Prostate gland (tissue), 2 donors: ENCODE results near the gene SMYD3. TPM values are rescaled to one million over a fixed set of nuclear protein-coding genes. Genes with fewer than 3 reads are reported as not detected.

Experiments used
- DNase-seq: peaks from one replicate; pipeline ENCODE4 v3.0.0-alpha.2; 2019; ENCODE audit warnings: low spot score
- H3K27ac ChIP-seq, 2 donors: fragments of 200-600 bp; sonication (generic); 2 replicates each; pipeline ENCODE4 v1.5.1; 2017 to 2019
- H3K27me3 ChIP-seq: fragments of 200-600 bp; sonication (generic); replicated peaks from 2 replicates; pipeline ENCODE4 v1.5.1; 2019; ENCODE audit not compliant: insufficient read depth
- H3K36me3 ChIP-seq, 2 donors: fragments of 200-600 bp; sonication (generic); 1 replicate in 1 of 2; 2 replicates in 1 of 2; pipeline versions ENCODE4 v1.5.1 to v1.8.1; 2017 to 2019
- H3K4me1 ChIP-seq: fragments of 200-600 bp; sonication (generic); replicated peaks from 2 replicates; pipeline ENCODE4 v1.5.1; 2019
- H3K4me3 ChIP-seq, 2 donors: fragments of 200-600 bp; sonication (generic); 2 replicates each; pipeline ENCODE4 v1.5.1; 2017 to 2019
- H3K9me3 ChIP-seq: fragments of 200-600 bp; sonication (generic); 2 replicates; pipeline ENCODE4 v1.5.1; 2017
- POLR2A ChIP-seq: fragments of 450-650 bp; IDR thresholded peaks from one replicate; pipeline ENCODE4 v1.6.1; 2016; ENCODE audit warnings: antibody characterized with exemption, mild to moderate bottlenecking
- POLR2AphosphoS5 ChIP-seq: sonication (generic); formaldehyde crosslinking; IDR thresholded peaks from one replicate; pipeline ENCODE4 v1.6.1; 2017; ENCODE audit warnings: antibody characterized with exemption
- WGBS: methylation state at CpG from one replicate; pipeline ENCODE4 v1.1.5; 2018; 5-methylcytosine and 5-hydroxymethylcytosine counted together
- intact Hi-C: fragments of 100-400 bp; cut with DNase I; formaldehyde crosslinking; loops from one replicate; pipeline ENCODE4 v1.14.2; 2022
- total RNA-seq, 2 donors: library from RNA; depleted of rRNA; stranded (reverse); fragments of >200 nt; gene quantifications; one replicate each; pipeline ENCODE4 v1.1.0, GENCODE V29; 2016
- TF ChIP-seq, protein P1 (sequence below), 4 experiments: fragments of 200-600 bp in 2 of 4; fragments of 450-650 bp in 2 of 4; sonication (generic) in 2 of 4; IDR thresholded peaks; 1 replicate in 3 of 4; 2 replicates in 1 of 4; pipeline ENCODE4 v1.5.1; 2016 to 2019; ENCODE audit warnings: antibody characterized with exemption in 4 of 4, mild to moderate bottlenecking in 2 of 4, moderate library complexity in 2 of 4

The SMYD3 gene
- total RNA-seq, 2 donors from 2014 or later, result 19.8 to 23.9 TPM

GRCh38 chr1:246040200-246040890, 466.7 kb downstream of the SMYD3 start:
- no peaks in the 10 kb centered on the region for H3K4me1 ChIP-seq
- intact Hi-C loops, result no loop called here
- no peak for DNase-seq
- no peaks in the 10 kb centered on the region for H3K27me3 ChIP-seq
- TF ChIP-seq POLR2A (no peak), POLR2AphosphoS5 (no peak)
- TF ChIP-seq, protein P1, sequence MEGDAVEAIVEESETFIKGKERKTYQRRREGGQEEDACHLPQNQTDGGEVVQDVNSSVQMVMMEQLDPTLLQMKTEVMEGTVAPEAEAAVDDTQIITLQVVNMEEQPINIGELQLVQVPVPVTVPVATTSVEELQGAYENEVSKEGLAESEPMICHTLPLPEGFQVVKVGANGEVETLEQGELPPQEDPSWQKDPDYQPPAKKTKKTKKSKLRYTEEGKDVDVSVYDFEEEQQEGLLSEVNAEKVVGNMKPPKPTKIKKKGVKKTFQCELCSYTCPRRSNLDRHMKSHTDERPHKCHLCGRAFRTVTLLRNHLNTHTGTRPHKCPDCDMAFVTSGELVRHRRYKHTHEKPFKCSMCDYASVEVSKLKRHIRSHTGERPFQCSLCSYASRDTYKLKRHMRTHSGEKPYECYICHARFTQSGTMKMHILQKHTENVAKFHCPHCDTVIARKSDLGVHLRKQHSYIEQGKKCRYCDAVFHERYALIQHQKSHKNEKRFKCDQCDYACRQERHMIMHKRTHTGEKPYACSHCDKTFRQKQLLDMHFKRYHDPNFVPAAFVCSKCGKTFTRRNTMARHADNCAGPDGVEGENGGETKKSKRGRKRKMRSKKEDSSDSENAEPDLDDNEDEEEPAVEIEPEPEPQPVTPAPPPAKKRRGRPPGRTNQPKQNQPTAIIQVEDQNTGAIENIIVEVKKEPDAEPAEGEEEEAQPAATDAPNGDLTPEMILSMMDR (IDR thresholded peaks at IDR 0.05), result no peak
- H3K36me3 ChIP-seq, result no peaks in the 10 kb centered on the region
- no peaks in the 10 kb centered on the region for H3K9me3 ChIP-seq
- no peak overlapping the region for H3K4me3 ChIP-seq
- WGBS, result 90% methylated on average over 15 of the region's 15 CpGs
- no peak overlapping the region for H3K27ac ChIP-seq

DNA sequence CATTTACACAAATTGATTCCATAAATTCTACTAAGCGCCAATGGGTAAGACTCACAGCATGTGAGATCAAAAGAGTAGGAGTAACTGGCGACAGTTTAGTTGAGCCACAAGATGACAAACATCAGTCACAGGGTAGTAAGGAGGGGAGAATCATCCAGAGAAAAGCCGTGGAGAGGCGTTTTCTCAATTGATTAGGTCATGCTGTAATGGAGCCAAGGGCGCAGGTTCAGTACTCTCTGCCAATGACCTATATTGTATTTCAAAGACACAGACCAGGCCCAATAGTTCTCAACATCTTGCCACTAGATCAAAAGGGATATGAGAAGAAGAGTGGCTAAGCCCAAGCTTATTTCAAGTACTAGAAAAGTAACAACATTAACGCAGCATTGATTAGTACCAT, 467.5 kb downstream of the SMYD3 start:
- no peaks in the 10 kb centered on the region for H3K36me3 ChIP-seq
- no peaks in the 10 kb centered on the region for H3K4me1 ChIP-seq
- no peaks in the 10 kb centered on the region for H3K27me3 ChIP-seq
- no peak overlapping the region for H3K4me3 ChIP-seq
- DNase-seq, result no peak
- no peaks in the 10 kb centered on the region for H3K9me3 ChIP-seq
- TF ChIP-seq POLR2AphosphoS5, result no peak
- intact Hi-C loops, result no loop called here
- WGBS, result 90% methylated on average over 6 of the region's 6 CpGs
- H3K27ac ChIP-seq, result no peak overlapping the region

DNA sequence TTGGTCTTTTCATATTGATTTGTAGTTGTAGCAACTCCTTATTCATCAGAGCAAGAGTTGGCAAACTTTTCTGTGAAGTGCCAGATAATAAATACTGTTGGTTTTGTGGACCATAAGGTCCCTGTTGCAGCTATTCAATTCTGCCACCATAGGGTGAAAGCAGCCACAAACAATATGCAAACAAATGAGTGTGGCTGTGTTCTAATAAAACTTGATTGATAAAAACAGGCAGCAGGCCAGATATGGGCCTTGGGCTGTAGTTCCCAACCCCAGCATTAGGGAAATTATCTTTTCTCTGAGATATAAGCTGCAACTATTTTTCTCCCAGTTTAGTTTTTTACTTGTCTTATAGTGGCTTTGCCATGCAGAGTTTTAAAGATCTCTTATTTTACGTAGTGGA, 469.2 kb downstream of the SMYD3 start:
- 88% methylated on average over 1 of the region's 1 CpG for WGBS
- no peaks in the 10 kb centered on the region for H3K36me3 ChIP-seq

GRCh38 chr1:246036175-246036574, 470.9 kb downstream of the SMYD3 start:
- H3K4me3 ChIP-seq, result no peak overlapping the region
- no peaks in the 10 kb centered on the region for H3K4me1 ChIP-seq
- H3K36me3 ChIP-seq, result no peaks in the 10 kb centered on the region
- H3K9me3 ChIP-seq, result no peaks in the 10 kb centered on the region
- H3K27ac ChIP-seq, result no peak overlapping the region
- DNase-seq, result no peak
- 89% methylated on average over 1 of the region's 1 CpG for WGBS
- intact Hi-C loops, result no loop called here
- TF ChIP-seq POLR2AphosphoS5, result no peak
- TF ChIP-seq, protein P1 (IDR thresholded peaks at IDR 0.05), result no peak
- TF ChIP-seq POLR2A, result no peak
- no peaks in the 10 kb centered on the region for H3K27me3 ChIP-seq

More for the DNA sequence above, 469.2 kb downstream of the SMYD3 start:
- TF ChIP-seq POLR2A (no peak), POLR2AphosphoS5 (no peak)
- TF ChIP-seq, protein P1 (IDR thresholded peaks at IDR 0.05), result no peak
- no peaks in the 10 kb centered on the region for H3K9me3 ChIP-seq
- H3K27me3 ChIP-seq, result no peaks in the 10 kb centered on the region
- H3K4me3 ChIP-seq, result no peak overlapping the region
- H3K4me1 ChIP-seq, result no peaks in the 10 kb centered on the region
- H3K27ac ChIP-seq, result no peak overlapping the region
- intact Hi-C loops, result no loop called here
- DNase-seq, result no peak

DNA sequence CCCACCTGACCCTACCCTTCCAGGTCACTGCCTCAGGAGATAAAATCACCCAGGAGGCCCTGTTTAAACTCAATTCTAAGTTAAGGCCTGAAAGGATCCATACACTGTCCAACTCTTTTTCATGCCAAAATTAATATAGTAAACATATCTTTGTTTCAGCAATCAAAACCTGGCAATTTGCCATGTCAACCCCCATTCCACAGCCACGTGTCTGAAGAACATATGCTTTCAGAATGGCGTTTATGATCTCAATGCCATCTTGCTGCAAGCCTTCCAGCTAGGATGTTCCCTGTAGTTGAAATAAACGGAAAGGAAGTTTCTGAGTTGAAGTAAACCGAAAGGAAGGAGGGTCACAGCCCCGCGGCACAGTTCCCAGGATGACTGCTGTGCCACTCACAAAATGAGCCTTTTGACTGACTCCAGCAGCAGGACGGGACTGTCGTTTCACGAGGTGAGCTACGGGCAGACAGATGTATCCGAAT, 472.0 kb downstream of the SMYD3 start:
- intact Hi-C loops, result no loop called here
- 59% methylated on average over 11 of the region's 11 CpGs for WGBS
- no peak for TF ChIP-seq POLR2A
- Histone ChIP-seq H3K27me3 (no peaks in the 10 kb centered on the region), H3K4me3 (no peak overlapping the region), H3K36me3 (no peaks in the 10 kb centered on the region), H3K9me3 (no peaks in the 10 kb centered on the region), H3K27ac (no peak overlapping the region), H3K4me1 (no peaks in the 10 kb centered on the region)
- DNase-seq, result no peak

DNA sequence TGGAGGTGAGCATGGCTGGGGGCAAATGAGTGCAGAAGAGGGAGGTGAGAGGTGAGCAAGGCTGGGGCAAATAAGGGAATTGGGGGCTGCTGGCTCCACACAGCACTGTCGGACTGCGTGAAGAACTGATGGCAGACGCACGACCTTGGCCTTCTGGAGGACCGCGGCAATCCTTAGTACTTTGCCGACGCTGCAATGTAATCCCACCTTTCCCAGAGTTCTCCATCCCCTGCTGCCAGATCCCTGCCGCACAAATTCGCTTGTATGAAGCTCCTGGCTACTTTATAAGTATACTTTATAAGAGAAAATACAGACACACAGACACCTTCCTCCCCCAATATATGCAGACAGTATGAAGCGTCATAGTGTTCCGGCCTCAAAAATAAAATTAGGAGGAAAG, 472.4 kb downstream of the SMYD3 start:
- intact Hi-C loops, result no loop called here
- Histone ChIP-seq H3K27ac (no peak overlapping the region), H3K36me3 (no peaks in the 10 kb centered on the region), H3K9me3 (no peaks in the 10 kb centered on the region), H3K27me3 (no peaks in the 10 kb centered on the region), H3K4me1 (no peaks in the 10 kb centered on the region), H3K4me3 (no peak overlapping the region)
- DNase-seq, result no peak
- 81% methylated on average over 12 of the region's 12 CpGs for WGBS
- TF ChIP-seq POLR2AphosphoS5 (no peak), POLR2A (no peak)
- TF ChIP-seq, protein P1 (IDR thresholded peaks at IDR 0.05), result no peak
